B cell (primary cell): ENCODE data around the gene OLFM2. TPM values are rescaled to one million over a fixed set of nuclear protein-coding genes. Genes with fewer than 3 reads are reported as not detected.

ENCODE experiments used
- ATAC-seq: fragments of 200-7000 bp; cut with Tn5 transposase; one replicate; pipeline ENCODE4 v1.10.0; 2021; ENCODE audit warnings: low read depth, mild to moderate bottlenecking, moderate number of reproducible peaks, moderate library complexity
- CTCF ChIA-PET: fragments of 350-600 bp; sonication (Branson Sonifier 250); formaldehyde crosslinking; loops from one replicate; lab custom pipeline; 2021; ENCODE audit warnings: antibody characterized with exemption, inconsistent platforms; lab: Charles Lee
- POLR2A ChIA-PET: fragments of 350-600 bp; sonication (Branson Sonifier 250); formaldehyde crosslinking; loops from one replicate; lab custom pipeline; 2021; ENCODE audit warnings: antibody characterized with exemption; lab: Charles Lee
- DNase-seq: peaks from one replicate; pipeline ENCODE4 v3.0.0; 2013
- H2AFZ ChIP-seq: 2 replicates; pipeline ENCODE4 v1.6.1; 2012; ENCODE audit warnings: mild to moderate bottlenecking, low read depth, low read length; ENCODE audit not compliant: insufficient read depth, poor library complexity, severe bottlenecking
- H3K27ac ChIP-seq, 2 donors: 1 replicate in 1 of 2; 2 replicates in 1 of 2; pipeline ENCODE4 v1.5.1; 2012 to 2013; ENCODE audit warnings: low read length in 2 of 2, mild to moderate bottlenecking in 2 of 2, moderate library complexity in 1 of 2
- H3K27me3 ChIP-seq, 4 experiments: fragments of 200-600 bp in 1 of 4; sonication (generic) in 1 of 4; replicated peaks in 1 of 4; 1 replicate in 2 of 4; 2 replicates in 2 of 4; pipeline versions ENCODE4 v1.6.1 to v1.7.0; 2013 to 2016; ENCODE audit warnings: low read length in 3 of 4, mild to moderate bottlenecking in 2 of 4, mixed read lengths in 1 of 4, moderate library complexity in 1 of 4; ENCODE audit not compliant: insufficient read depth in 4 of 4, control insufficient read depth in 3 of 4; ENCODE audit errors: control extremely low read depth in 1 of 4
- H3K36me3 ChIP-seq, 2 experiments: replicated peaks in 1 of 2; 1 replicate in 1 of 2; 2 replicates in 1 of 2; pipeline versions ENCODE4 v1.6.1 to v1.7.1; 2013; ENCODE audit warnings: low read length in 1 of 2; ENCODE audit not compliant: insufficient read depth in 2 of 2, control insufficient read depth in 1 of 2; ENCODE audit errors: control extremely low read depth in 1 of 2, extremely low read depth in 1 of 2
- H3K4me1 ChIP-seq, 2 donors: fragments of 200-600 bp in 1 of 2; sonication (generic) in 1 of 2; 1 replicate in 1 of 2; 2 replicates in 1 of 2; pipeline versions ENCODE4 v1.5.1 to v1.6.1; 2013 to 2017; ENCODE audit warnings: low read length in 2 of 2; ENCODE audit not compliant: control insufficient read depth in 2 of 2, insufficient read depth in 2 of 2
- H3K4me2 ChIP-seq: replicated peaks from 2 replicates; pipeline ENCODE3; 2012; ENCODE audit warnings: mild to moderate bottlenecking, low read depth, low read length; ENCODE audit not compliant: poor library complexity, severe bottlenecking
- H3K4me3 ChIP-seq, 5 experiments: fragments of 200-600 bp in 1 of 5; sonication (generic) in 1 of 5; 1 replicate in 3 of 5; 2 replicates in 2 of 5; pipeline versions ENCODE4 v1.5.1 to v1.7.0; 2011 to 2016; ENCODE audit warnings: low read length in 4 of 5, mild to moderate bottlenecking in 4 of 5, low read depth in 2 of 5, control low read depth in 1 of 5, moderate library complexity in 1 of 5; ENCODE audit not compliant: insufficient read depth in 1 of 5; ENCODE audit errors: control extremely low read depth in 1 of 5, extremely low read depth in 1 of 5
- H3K79me2 ChIP-seq: fragments of 200-600 bp; sonication (generic); one replicate; pipeline ENCODE4 v1.6.0; 2016; ENCODE audit warnings: low read length; ENCODE audit not compliant: control insufficient read depth, insufficient read depth
- H3K9ac ChIP-seq: fragments of 200-600 bp; sonication (generic); 2 replicates; pipeline ENCODE4 v1.6.1; 2017; ENCODE audit warnings: mild to moderate bottlenecking, low read length, moderate library complexity
- H3K9me3 ChIP-seq, 3 donors: one replicate each; pipeline versions ENCODE4 v1.6.1 to v1.7.1; 2013; ENCODE audit warnings: low read length in 2 of 3; ENCODE audit not compliant: control insufficient read depth in 2 of 3, insufficient read depth in 1 of 3; ENCODE audit errors: control extremely low read depth in 1 of 3
- H4K20me1 ChIP-seq: 2 replicates; pipeline ENCODE4 v1.6.0; 2012; ENCODE audit warnings: mild to moderate bottlenecking, low read length; ENCODE audit not compliant: insufficient read depth, control insufficient read depth, poor library complexity, severe bottlenecking
- H3K27ac Mint-ChIP-seq: one replicate; pipeline ENCODE4 v1.8.0; 2021; ENCODE audit warnings: mixed read lengths
- H3K27me3 Mint-ChIP-seq: one replicate; pipeline ENCODE4 v1.8.0; 2021; ENCODE audit warnings: mixed read lengths
- H3K4me1 Mint-ChIP-seq: one replicate; pipeline ENCODE4 v1.8.0; 2021; ENCODE audit warnings: mixed read lengths
- H3K4me3 Mint-ChIP-seq: one replicate; pipeline ENCODE4 v1.8.0; 2021; ENCODE audit warnings: mixed read lengths
- H3K9me3 Mint-ChIP-seq: one replicate; pipeline ENCODE4 v1.8.0; 2022; ENCODE audit warnings: mixed read lengths; ENCODE audit not compliant: insufficient read depth
- EZH2 ChIP-seq: IDR thresholded peaks from 2 replicates; pipeline ENCODE4 v1.6.1; 2012; ENCODE audit warnings: borderline replicate concordance, low read depth, mild to moderate bottlenecking, moderate library complexity, low read length; ENCODE audit not compliant: insufficient read depth, poor library complexity, severe bottlenecking
- WGBS: methylation state at CpG from one replicate; pipeline ENCODE4 v1.1.5; 2013; ENCODE audit warnings: missing lambda C conversion rate; ENCODE audit not compliant: insufficient coverage; 5-methylcytosine and 5-hydroxymethylcytosine counted together
- intact Hi-C: fragments of 100-400 bp; cut with micrococcal nuclease; formaldehyde crosslinking; loops from one replicate; pipeline ENCODE4 v1.10.0; 2022
- polyA plus RNA-seq: library from polyadenylated mRNA; depleted of rRNA; stranded (reverse); fragments of >200 nt; gene quantifications from 2 replicates; pipeline ENCODE4 v1.2.3, GENCODE V29; 2012
- total RNA-seq, 2 donors: library from RNA; stranded (reverse); fragments of 120-200 nt in 1 of 2; gene quantifications; 1 replicate in 1 of 2; 2 replicates in 1 of 2; pipeline versions ENCODE4 v1.2.3 to v1.2.4, GENCODE V29; 2013 to 2022
- TF ChIP-seq, protein P1 (sequence below): fragments of 200-600 bp; IDR thresholded peaks from one replicate; pipeline ENCODE4 v1.8.0; 2022; ENCODE audit warnings: antibody characterized with exemption, mild to moderate bottlenecking

Gene OLFM2
- total and polyA plus RNA-seq, 2 donors (not counting 1 experiment from before 2014, with no cell fraction given) = 0.15 TPM; not detected in 1

DNA sequence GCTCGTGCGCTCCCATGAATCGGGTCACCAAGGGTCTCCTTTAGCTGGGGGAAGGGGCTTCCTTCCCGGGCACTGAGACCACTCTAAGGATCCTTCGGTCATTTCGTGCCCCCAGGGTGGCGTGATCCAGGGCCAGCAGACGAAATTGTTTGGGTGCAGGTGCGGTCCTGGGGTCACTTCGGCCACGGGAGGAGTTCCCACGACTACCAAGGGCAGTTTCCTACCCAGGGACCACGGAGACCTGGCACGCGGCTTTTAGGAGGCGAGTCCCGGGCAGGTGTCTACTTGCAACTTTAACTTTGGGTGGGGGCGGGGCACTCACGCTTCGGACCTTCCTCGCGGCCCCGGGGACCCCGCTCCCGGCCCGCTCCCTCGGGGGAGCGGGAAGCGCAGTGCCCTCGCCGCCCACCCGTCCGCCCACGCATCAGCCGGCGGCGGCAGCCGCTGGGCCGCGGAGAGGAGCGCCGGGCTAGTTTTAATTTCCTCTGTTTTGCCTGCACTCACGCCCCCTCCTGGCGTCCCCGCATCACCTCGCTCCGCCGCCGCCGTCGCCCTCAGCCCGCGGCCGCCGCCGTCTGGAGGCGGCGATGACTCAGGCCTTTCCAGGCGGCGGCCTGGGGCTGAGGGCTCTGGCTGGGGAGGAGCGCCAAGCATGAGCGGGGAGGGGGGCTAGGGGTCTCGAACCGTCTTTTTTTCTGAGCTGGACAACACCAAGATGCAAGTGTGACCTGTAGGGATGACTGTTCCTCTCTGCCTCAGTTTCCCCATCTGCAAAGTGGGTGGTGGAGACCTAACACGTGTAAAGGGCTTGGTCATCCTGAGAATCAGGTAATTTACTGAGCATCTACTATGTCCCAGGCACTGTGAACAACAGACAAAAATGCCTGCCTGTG is 21.8 kb downstream of the OLFM2 start:
- CTCF ChIA-PET = no interaction called here
- ATAC-seq = peak; percentile 60
- Histone ChIP-seq H3K9me3 (peaks cover 0 to 11% (median 0%) of the 10 kb centered on the region in 3 donors), H4K20me1 (no peaks in the 10 kb centered on the region), H3K79me2 (no peaks in the 10 kb centered on the region), H3K27me3 (peaks cover 0 to 60% (median 28%) of the 10 kb centered on the region in 4 experiments), H3K4me2 (peak overlapping the region; percentile 85), H3K36me3 (no peaks in the 10 kb centered on the region), H2AFZ (peak overlapping the region; percentile 49), H3K4me1 (peaks cover 16 to 21% of the 10 kb centered on the region in 2 donors), H3K4me3 (peak overlapping the region in 4 of 5 experiments; percentile 21 to 45 (median 35)), H3K27ac (no peak overlapping the region), H3K9ac (peak overlapping the region; percentile 42)
- Mint-ChIP-seq H3K27ac (no peak overlapping the region), H3K4me1 (peaks cover 18% of the 10 kb centered on the region), H3K4me3 (peak overlapping the region; percentile 69), H3K27me3 (peaks cover 37% of the 10 kb centered on the region), H3K9me3 (no peaks in the 10 kb centered on the region)
- under 1% methylated on average over 64 of the region's 65 CpGs for WGBS
- intact Hi-C loops = no loop called here
- POLR2A ChIA-PET = no interaction called here
- TF ChIP-seq EZH2 = no peak
- TF ChIP-seq, protein P1, sequence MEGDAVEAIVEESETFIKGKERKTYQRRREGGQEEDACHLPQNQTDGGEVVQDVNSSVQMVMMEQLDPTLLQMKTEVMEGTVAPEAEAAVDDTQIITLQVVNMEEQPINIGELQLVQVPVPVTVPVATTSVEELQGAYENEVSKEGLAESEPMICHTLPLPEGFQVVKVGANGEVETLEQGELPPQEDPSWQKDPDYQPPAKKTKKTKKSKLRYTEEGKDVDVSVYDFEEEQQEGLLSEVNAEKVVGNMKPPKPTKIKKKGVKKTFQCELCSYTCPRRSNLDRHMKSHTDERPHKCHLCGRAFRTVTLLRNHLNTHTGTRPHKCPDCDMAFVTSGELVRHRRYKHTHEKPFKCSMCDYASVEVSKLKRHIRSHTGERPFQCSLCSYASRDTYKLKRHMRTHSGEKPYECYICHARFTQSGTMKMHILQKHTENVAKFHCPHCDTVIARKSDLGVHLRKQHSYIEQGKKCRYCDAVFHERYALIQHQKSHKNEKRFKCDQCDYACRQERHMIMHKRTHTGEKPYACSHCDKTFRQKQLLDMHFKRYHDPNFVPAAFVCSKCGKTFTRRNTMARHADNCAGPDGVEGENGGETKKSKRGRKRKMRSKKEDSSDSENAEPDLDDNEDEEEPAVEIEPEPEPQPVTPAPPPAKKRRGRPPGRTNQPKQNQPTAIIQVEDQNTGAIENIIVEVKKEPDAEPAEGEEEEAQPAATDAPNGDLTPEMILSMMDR = no peak
- DNase-seq = peak; percentile 70

DNA sequence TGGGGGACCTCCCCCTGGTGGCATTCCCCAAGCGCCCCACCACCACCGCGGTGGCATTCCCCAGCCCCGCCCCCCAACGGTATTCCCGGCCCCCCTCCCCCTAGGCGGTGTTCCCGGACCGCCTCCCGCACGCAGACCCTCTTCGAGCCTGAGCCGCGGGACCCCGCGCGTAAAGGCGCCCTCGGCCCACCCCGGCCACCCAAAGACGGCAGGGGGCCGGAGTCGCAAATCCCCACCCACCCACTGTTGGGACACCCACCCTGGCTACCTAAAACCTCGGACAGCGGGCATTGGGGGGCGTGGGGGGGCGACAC is 22.4 kb downstream of the OLFM2 start:
- H3K4me1 Mint-ChIP-seq = peaks cover 18% of the 10 kb centered on the region
- Histone ChIP-seq H2AFZ (peak overlapping the region; percentile 49), H3K36me3 (no peaks in the 10 kb centered on the region), H3K9me3 (peaks cover 0 to 11% (median 0%) of the 10 kb centered on the region in 3 donors), H3K27ac (no peak overlapping the region), H3K27me3 (peaks cover 0 to 65% (median 28%) of the 10 kb centered on the region in 4 experiments), H3K79me2 (no peaks in the 10 kb centered on the region), H3K4me3 (peak overlapping the region in 3 of 5 experiments; percentile 35 to 45 (median 35)), H3K4me1 (peaks cover 16 to 21% of the 10 kb centered on the region in 2 donors), H4K20me1 (no peaks in the 10 kb centered on the region), H3K4me2 (peak overlapping the region; percentile 85), H3K9ac (peak overlapping the region; percentile 42)
- H3K27ac Mint-ChIP-seq = no peak overlapping the region
- no peaks in the 10 kb centered on the region for H3K9me3 Mint-ChIP-seq
- intact Hi-C loops = no loop called here
- POLR2A ChIA-PET = no interaction called here
- CTCF ChIA-PET = no interaction called here
- ATAC-seq = no peak
- no peak for DNase-seq
- no peak for TF ChIP-seq EZH2
- TF ChIP-seq, protein P1 = no peak
- peaks cover 43% of the 10 kb centered on the region for H3K27me3 Mint-ChIP-seq
- peak overlapping the region; percentile 69 for H3K4me3 Mint-ChIP-seq
- WGBS = 2% methylated on average over 15 of the region's 27 CpGs
